SK-N-SH treated with all-trans-retinoic acid at 6 μM for 48 hours (cell line): Measurements from ENCODE around the gene ARHGEF40.

Experiments
- ATAC-seq: fragments of 200-7000 bp; cut with Tn5 transposase; 3 replicates; pipeline ENCODE4 v1.9.1; 2020; ENCODE audit warnings: mild to moderate bottlenecking, moderate library complexity
- ARNTL ChIP-seq: fragments of 450-650 bp; formaldehyde crosslinking; IDR thresholded peaks from 2 replicates; pipeline ENCODE4 v1.5.0; 2020; ENCODE audit warnings: low read depth, mild to moderate bottlenecking, moderate library complexity, borderline replicate concordance
- BACH2 ChIP-seq: fragments of 250-450 bp; sonication (Bioruptor Pico); IDR thresholded peaks from 2 replicates; pipeline ENCODE4 v1.9.0; 2021; ENCODE audit warnings: mild to moderate bottlenecking, borderline replicate concordance
- CSDC2 ChIP-seq: fragments of 250-450 bp; sonication (Bioruptor Pico); IDR thresholded peaks from 2 replicates; pipeline ENCODE4 v1.5.0; 2020; ENCODE audit warnings: mild to moderate bottlenecking, moderate library complexity
- ISL1 ChIP-seq: fragments of 250-450 bp; sonication (Bioruptor Pico); IDR thresholded peaks from 2 replicates; pipeline ENCODE4 v2.1.2; 2022; ENCODE audit warnings: mild to moderate bottlenecking, moderate library complexity
- OSR1 ChIP-seq: fragments of 250-450 bp; sonication (Bioruptor Pico); IDR thresholded peaks from 2 replicates; pipeline ENCODE4 v1.8.0; 2022; ENCODE audit warnings: moderate library complexity, mild to moderate bottlenecking, inconsistent platforms
- PPARA ChIP-seq: fragments of 250-450 bp; sonication (Bioruptor Pico); IDR thresholded peaks from 2 replicates; pipeline ENCODE4 v1.5.0; 2020; ENCODE audit warnings: mild to moderate bottlenecking, borderline replicate concordance
- RARB ChIP-seq: fragments of 250-450 bp; sonication (Bioruptor Pico); IDR thresholded peaks from 2 replicates; pipeline ENCODE4 v1.8.0; 2021; ENCODE audit warnings: mild to moderate bottlenecking, moderate library complexity
- SNAI2 ChIP-seq: fragments of 250-450 bp; sonication (Bioruptor Pico); IDR thresholded peaks from 2 replicates; pipeline ENCODE4 v1.5.0; 2020; ENCODE audit warnings: mild to moderate bottlenecking, moderate library complexity
- TCF4 ChIP-seq: fragments of 250-450 bp; sonication (Bioruptor Pico); IDR thresholded peaks from 2 replicates; pipeline ENCODE4 v1.8.0; 2021; ENCODE audit warnings: mild to moderate bottlenecking, moderate library complexity, borderline replicate concordance
- TOX ChIP-seq: fragments of 250-450 bp; sonication (Bioruptor Pico); IDR thresholded peaks from 2 replicates; pipeline ENCODE4 v1.8.0; 2021; ENCODE audit warnings: mild to moderate bottlenecking, moderate library complexity, borderline replicate concordance
- ZC3H10 ChIP-seq: fragments of 250-450 bp; sonication (Bioruptor Pico); IDR thresholded peaks from 2 replicates; pipeline ENCODE4 v1.5.1; 2021; ENCODE audit warnings: mild to moderate bottlenecking, moderate library complexity
- ZFP3 ChIP-seq: fragments of 250-450 bp; sonication (Bioruptor Pico); IDR thresholded peaks from 2 replicates; pipeline ENCODE4 v1.5.0; 2020; ENCODE audit warnings: mild to moderate bottlenecking, moderate library complexity
- ZFP30 ChIP-seq: fragments of 450-650 bp; formaldehyde crosslinking; IDR thresholded peaks from 2 replicates; pipeline ENCODE4 v1.5.0; 2022; ENCODE audit warnings: mild to moderate bottlenecking, moderate library complexity
- ZNF565 ChIP-seq: fragments of 450-650 bp; formaldehyde crosslinking; conservative IDR thresholded peaks from 2 replicates; pipeline ENCODE4 v1.5.0; 2020; ENCODE audit warnings: low read depth, mild to moderate bottlenecking, moderate library complexity
- ZNF70 ChIP-seq: fragments of 450-650 bp; formaldehyde crosslinking; IDR thresholded peaks from 2 replicates; pipeline ENCODE4 v1.5.0; 2020; ENCODE audit warnings: mild to moderate bottlenecking, moderate library complexity
- ZNF8 ChIP-seq: fragments of 450-650 bp; formaldehyde crosslinking; IDR thresholded peaks from 2 replicates; pipeline ENCODE4 v1.5.0; 2020; ENCODE audit warnings: mild to moderate bottlenecking, moderate library complexity
- TF ChIP-seq, protein P1 (sequence below): fragments of 250-450 bp; sonication (Bioruptor Pico); IDR thresholded peaks from 2 replicates; pipeline ENCODE4 v1.8.0; 2021; ENCODE audit warnings: low read depth, mild to moderate bottlenecking, moderate library complexity, borderline replicate concordance
- TF ChIP-seq, protein P2 (sequence below): fragments of 250-450 bp; sonication (Bioruptor Pico); IDR thresholded peaks from 2 replicates; pipeline ENCODE4 v1.5.0; 2020; ENCODE audit warnings: mild to moderate bottlenecking, moderate library complexity
- TF ChIP-seq, protein P3 (sequence below): fragments of 250-450 bp; sonication (Bioruptor Pico); IDR thresholded peaks from 2 replicates; pipeline ENCODE4 v1.5.1; 2021; ENCODE audit warnings: mild to moderate bottlenecking, moderate library complexity

Gene ARHGEF40

DNA sequence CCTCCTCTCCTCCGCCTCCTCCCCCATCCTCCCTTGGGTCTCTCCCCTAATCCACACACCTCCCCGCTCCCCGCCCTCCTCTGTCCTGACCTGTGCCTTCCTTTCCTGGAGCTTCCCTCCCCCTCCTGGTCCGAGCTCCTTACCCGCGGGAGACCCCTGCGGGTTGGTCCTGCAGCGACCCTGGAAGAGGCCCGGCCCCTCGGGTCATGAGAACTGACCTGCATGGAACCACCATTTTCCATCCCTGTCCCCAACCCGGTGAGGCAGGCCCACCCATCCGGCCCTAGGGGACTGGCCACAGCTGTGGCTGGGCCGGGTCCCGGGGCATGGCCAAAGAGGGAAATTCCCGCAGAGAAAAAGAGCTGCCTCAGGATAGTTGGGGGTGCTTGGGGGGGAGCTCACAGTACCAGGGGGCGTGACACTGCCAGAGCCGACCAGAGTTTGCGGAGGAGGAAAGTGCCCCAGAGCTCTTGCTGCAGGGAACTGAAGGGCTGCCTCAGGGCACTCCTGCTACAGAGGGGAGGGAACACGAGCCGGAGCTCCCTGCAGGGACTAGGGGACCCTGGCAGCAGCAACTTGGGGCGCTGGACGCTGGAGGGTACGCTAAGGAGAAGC, 613 bp downstream of the ARHGEF40 start:
- ATAC-seq, result peak; percentile 34
- TF ChIP-seq CSDC2 (CRISPR knock-in tag), result no peak
- no peak for TF ChIP-seq ISL1 (CRISPR knock-in tag)
- no peak for TF ChIP-seq ZC3H10
- TF ChIP-seq SNAI2, result no peak
- no peak for TF ChIP-seq ZFP30
- no peak for TF ChIP-seq ZFP3 (CRISPR knock-in tag)
- TF ChIP-seq, protein P1, sequence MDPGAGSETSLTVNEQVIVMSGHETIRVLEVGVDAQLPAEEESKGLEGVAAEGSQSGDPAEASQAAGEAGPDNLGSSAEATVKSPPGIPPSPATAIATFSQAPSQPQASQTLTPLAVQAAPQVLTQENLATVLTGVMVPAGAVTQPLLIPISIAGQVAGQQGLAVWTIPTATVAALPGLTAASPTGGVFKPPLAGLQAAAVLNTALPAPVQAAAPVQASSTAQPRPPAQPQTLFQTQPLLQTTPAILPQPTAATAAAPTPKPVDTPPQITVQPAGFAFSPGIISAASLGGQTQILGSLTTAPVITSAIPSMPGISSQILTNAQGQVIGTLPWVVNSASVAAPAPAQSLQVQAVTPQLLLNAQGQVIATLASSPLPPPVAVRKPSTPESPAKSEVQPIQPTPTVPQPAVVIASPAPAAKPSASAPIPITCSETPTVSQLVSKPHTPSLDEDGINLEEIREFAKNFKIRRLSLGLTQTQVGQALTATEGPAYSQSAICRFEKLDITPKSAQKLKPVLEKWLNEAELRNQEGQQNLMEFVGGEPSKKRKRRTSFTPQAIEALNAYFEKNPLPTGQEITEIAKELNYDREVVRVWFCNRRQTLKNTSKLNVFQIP, result no peak
- no peak for TF ChIP-seq ZNF8
- TF ChIP-seq RARB (CRISPR knock-in tag), result no peak
- TF ChIP-seq, protein P2, sequence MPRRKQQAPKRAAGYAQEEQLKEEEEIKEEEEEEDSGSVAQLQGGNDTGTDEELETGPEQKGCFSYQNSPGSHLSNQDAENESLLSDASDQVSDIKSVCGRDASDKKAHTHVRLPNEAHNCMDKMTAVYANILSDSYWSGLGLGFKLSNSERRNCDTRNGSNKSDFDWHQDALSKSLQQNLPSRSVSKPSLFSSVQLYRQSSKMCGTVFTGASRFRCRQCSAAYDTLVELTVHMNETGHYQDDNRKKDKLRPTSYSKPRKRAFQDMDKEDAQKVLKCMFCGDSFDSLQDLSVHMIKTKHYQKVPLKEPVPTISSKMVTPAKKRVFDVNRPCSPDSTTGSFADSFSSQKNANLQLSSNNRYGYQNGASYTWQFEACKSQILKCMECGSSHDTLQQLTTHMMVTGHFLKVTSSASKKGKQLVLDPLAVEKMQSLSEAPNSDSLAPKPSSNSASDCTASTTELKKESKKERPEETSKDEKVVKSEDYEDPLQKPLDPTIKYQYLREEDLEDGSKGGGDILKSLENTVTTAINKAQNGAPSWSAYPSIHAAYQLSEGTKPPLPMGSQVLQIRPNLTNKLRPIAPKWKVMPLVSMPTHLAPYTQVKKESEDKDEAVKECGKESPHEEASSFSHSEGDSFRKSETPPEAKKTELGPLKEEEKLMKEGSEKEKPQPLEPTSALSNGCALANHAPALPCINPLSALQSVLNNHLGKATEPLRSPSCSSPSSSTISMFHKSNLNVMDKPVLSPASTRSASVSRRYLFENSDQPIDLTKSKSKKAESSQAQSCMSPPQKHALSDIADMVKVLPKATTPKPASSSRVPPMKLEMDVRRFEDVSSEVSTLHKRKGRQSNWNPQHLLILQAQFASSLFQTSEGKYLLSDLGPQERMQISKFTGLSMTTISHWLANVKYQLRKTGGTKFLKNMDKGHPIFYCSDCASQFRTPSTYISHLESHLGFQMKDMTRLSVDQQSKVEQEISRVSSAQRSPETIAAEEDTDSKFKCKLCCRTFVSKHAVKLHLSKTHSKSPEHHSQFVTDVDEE (CRISPR knock-in tag), result no peak
- no peak for TF ChIP-seq ARNTL (CRISPR knock-in tag)
- no peak for TF ChIP-seq TOX (CRISPR knock-in tag)
- TF ChIP-seq, protein P3, sequence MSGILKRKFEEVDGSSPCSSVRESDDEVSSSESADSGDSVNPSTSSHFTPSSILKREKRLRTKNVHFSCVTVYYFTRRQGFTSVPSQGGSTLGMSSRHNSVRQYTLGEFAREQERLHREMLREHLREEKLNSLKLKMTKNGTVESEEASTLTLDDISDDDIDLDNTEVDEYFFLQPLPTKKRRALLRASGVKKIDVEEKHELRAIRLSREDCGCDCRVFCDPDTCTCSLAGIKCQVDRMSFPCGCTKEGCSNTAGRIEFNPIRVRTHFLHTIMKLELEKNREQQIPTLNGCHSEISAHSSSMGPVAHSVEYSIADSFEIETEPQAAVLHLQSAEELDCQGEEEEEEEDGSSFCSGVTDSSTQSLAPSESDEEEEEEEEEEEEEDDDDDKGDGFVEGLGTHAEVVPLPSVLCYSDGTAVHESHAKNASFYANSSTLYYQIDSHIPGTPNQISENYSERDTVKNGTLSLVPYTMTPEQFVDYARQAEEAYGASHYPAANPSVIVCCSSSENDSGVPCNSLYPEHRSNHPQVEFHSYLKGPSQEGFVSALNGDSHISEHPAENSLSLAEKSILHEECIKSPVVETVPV (CRISPR knock-in tag), result no peak
- no peak for TF ChIP-seq BACH2

DNA sequence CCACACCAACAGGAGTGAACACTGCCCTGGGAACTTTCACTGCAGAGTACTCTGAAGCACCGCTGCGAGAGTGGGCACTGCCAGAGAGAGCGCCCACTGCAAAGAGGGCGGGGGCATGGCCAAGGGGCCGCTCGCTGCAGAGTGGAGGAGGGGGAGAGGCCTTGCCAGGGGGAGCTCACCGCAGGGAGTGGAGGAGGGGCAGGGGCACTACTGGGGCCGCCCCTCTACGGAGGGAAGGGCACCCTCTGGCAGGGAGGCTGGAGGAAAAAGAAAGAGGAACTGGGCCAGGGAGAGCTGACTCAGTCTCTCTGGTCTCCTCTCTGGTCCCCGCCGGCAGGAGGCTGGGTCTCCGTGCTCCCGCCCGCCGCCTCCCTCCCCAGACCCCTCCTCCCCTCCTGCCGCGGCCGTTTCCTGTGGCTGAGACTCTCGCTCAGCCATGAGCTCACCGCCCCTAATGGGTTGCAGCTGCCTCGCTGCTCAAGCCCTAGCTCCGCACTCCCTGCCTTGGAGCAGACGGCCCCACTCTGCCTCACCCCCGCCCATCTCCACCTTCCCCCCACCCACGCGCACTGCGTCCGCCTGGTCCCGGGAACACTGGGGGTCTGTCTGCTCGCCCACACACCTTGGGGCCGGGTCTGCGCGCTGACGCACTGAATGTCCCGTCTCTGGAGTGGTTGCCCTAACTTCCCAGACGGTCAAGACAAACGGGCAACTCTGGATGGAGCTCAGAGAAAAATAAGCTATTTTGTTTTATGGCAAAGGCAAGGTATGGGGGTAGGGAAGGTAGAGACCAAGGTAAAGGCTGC, 1.3 kb downstream of the ARHGEF40 start:
- TF ChIP-seq ZNF70 (CRISPR knock-in tag) (no peak), ARNTL (CRISPR knock-in tag) (no peak), ZFP30 (no peak), ZNF565 (CRISPR knock-in tag) (no peak), BACH2 (no peak), TCF4 (CRISPR knock-in tag) (peak; percentile 42; the same call in 1 of the 2 replicates)
- peak; percentile 87 for ATAC-seq

DNA sequence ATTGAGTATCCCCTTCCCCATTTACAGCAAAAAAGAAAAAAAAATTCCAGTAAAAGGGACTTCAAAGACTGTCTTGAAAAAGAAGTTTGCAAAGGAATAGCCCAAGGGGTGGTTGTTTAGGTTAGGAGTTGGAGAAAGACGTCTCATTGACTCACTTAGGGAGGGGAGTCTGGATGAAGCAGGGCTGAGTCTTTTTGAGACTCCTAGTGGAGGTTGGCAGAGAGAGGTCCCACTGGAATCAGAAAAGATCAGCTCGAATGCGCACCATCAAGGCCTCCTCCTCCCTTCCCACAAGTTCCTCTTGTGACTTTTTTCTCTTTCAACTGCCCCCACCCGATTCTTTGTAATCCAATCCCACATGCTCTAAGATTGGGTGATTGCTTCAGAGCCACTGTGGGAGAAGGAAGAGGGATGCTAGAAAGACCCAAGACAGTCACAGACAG, 1.9 kb downstream of the ARHGEF40 start:
- TF ChIP-seq RARB (CRISPR knock-in tag) (no peak), ZNF70 (CRISPR knock-in tag) (no peak), CSDC2 (CRISPR knock-in tag) (no peak), PPARA (CRISPR knock-in tag) (no peak), OSR1 (no peak), ARNTL (CRISPR knock-in tag) (no peak), ZC3H10 (no peak), TCF4 (CRISPR knock-in tag) (no peak), TOX (CRISPR knock-in tag) (no peak)
- TF ChIP-seq, protein P3 (CRISPR knock-in tag), result no peak
- TF ChIP-seq, protein P1, result no peak
- ATAC-seq, result peak; percentile 5; the same call in 1 of the 3 replicates
